Measurements from ENCODE around the gene NSG1.

GRCh38 chr4:4402966-4403365, 16.1 kb downstream of the NSG1 start:
- TF ChIP-seq EP300 (IDR thresholded peaks at IDR 0.05) (no peak), CTCF (IDR thresholded peaks at IDR 0.05) (no peak), POLR2AphosphoS5 (IDR thresholded peaks at IDR 0.05) (no peak), POLR2A (IDR thresholded peaks at IDR 0.05) (no peak)

Measured in upper lobe of left lung (tissue), 4 donors.